Aorta (tissue), 5 donors: ENCODE data around the gene LTBP2. TPM values are rescaled to one million over a fixed set of nuclear protein-coding genes. Genes with fewer than 3 reads are reported as not detected.

ENCODE experiments used
- ATAC-seq: fragments of 200-7000 bp; cut with Tn5 transposase; one replicate; pipeline ENCODE4 v1.9.1; 2022; ENCODE audit warnings: moderate library complexity; ENCODE audit not compliant: low FRiP score
- DNase-seq, 2 donors: peaks; one replicate each; pipeline ENCODE4 v3.0.0-alpha.2; 2020
- H3K27ac ChIP-seq, 2 donors: one replicate each; pipeline ENCODE4 v1.5.1; 2013; ENCODE audit warnings: low read length in 2 of 2, mild to moderate bottlenecking in 2 of 2, moderate library complexity in 2 of 2, control low read depth in 1 of 2, inconsistent platforms in 1 of 2, low read depth in 1 of 2
- H3K27me3 ChIP-seq, 2 donors: one replicate each; pipeline ENCODE4 v1.6.1; 2013; ENCODE audit warnings: control low read depth in 1 of 2, low read length in 1 of 2, mild to moderate bottlenecking in 1 of 2, moderate library complexity in 1 of 2; ENCODE audit not compliant: insufficient read depth in 2 of 2, control insufficient read depth in 1 of 2
- H3K36me3 ChIP-seq, 2 donors: one replicate each; pipeline ENCODE4 v1.6.1; 2013; ENCODE audit warnings: control low read depth in 1 of 2, low read length in 1 of 2, mild to moderate bottlenecking in 1 of 2; ENCODE audit not compliant: insufficient read depth in 2 of 2, control insufficient read depth in 1 of 2
- H3K4me1 ChIP-seq, 2 donors: one replicate each; pipeline ENCODE4 v1.6.1; 2013; ENCODE audit warnings: low read length in 2 of 2, control low read depth in 1 of 2, mild to moderate bottlenecking in 1 of 2, moderate library complexity in 1 of 2; ENCODE audit not compliant: insufficient read depth in 2 of 2, control insufficient read depth in 1 of 2
- H3K4me3 ChIP-seq, 2 donors: one replicate each; pipeline ENCODE4 v1.5.1; 2013; ENCODE audit warnings: low read length in 2 of 2, control low read depth in 1 of 2, mild to moderate bottlenecking in 1 of 2
- H3K9me3 ChIP-seq: one replicate; pipeline ENCODE4 v1.6.1; 2013; ENCODE audit warnings: mild to moderate bottlenecking, low read length; ENCODE audit not compliant: control insufficient read depth
- WGBS, 2 donors: extraction: QIAGEN DNeasy Blood & Tissue Kit; methylation state at CpG; one replicate each; pipeline ENCODE4 v1.1.7; 2013; 5-methylcytosine and 5-hydroxymethylcytosine counted together
- intact Hi-C, 2 donors: fragments of 100-400 bp; cut with DNase I; formaldehyde crosslinking; loops; one replicate each; pipeline versions ENCODE4 v1.14.2 to v1.15.0; 2022
- polyA plus RNA-seq, 2 donors: library from polyadenylated mRNA; stranded (reverse); fragments of 200-250 nt; gene quantifications; one replicate each; pipeline ENCODE4 v1.2.3, GENCODE V29; 2013
- total RNA-seq, 2 donors: library from RNA; stranded (reverse); fragmentation: NEBNext Ultra II Directional; extraction: Animal tissue kit (Norgen Biotek cat#: 25700); gene quantifications; one replicate each; pipeline ENCODE4 v1.2.1, GENCODE V29; 2021
- donor health status: healthy with polysubstance abuse.
- donor health status: Bipolar disorder and iron deficiency.
- donor health status: DM: no; HTN: no; CAD: no.
- donor health status: DM: no; HTN: no; CAD: no.
- donor health status: DM: yes; HTN: yes; CAD: no.

The LTBP2 gene
- total and polyA plus RNA-seq, 4 donors, result 40.4 to 363 (median 228) TPM

DNA sequence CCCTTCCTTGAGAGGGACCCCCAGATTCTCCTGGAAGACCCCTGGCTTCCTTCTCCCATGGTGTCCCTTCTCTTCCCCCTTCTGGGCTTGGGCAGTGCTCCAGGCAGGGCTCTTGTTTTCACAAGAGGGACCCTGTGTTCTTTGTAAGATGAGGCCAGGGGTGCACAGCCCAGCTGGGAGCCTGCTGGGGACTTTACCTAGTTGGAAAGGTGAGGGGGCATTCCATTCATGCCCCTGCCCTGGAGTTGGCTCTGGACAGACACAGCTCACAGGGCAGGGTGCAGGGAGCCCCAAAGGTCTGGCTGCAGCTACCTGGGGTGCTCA lies 87.3 kb downstream of the LTBP2 start:
- DNase-seq (no peak), ATAC-seq (no peak)
- H3K4me1 ChIP-seq, result no peaks in the 10 kb centered on the region
- no peaks in the 10 kb centered on the region for H3K9me3 ChIP-seq
- peak overlapping the region in 1 of 2 donors; percentile 54 for H3K27ac ChIP-seq
- H3K36me3 ChIP-seq, result no peaks in the 10 kb centered on the region
- H3K4me3 ChIP-seq, result no peak overlapping the region
- intact Hi-C loops, result no loop called here
- H3K27me3 ChIP-seq, result no peaks in the 10 kb centered on the region

DNA sequence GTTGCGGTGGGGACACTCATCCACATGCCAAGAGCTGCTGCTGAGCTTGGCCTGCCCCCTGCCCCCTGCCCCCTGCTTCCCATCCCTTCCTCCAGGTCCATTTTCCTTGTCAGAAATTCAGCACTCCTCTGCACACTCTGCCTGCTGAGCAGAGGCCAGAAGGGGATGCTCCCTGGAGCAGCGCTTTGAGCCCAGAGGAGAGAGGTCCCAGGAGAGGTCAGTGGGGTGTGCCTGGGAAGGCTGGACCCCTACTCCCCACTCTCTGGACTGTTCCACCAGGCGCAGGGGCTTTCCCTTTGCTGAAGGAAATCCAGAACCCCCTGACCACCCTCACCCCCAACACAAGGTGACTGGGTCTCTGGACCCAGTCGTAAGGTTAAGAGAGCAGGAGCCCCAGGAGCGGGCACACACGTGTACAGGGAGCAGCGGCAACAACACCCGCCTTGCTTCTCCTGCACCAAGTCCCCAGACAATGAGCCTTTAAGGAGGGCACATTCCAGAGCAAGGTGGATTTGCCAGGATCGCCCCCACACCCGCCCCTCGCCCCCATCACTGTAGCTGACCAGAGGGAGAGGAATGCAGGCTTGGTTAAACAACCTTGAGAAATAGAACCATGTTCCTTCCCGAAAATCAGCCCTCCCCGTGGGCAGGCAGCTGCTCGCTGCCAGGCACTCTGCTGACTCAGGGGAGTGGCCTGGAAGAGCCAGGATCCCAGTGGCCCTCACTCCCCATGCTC lies 87.8 kb downstream of the LTBP2 start:
- intact Hi-C loops, result no loop called here
- 52 to 54% methylated on average over 14 of the region's 14 CpGs for WGBS, 2 donors
- Histone ChIP-seq H3K4me1 (no peaks in the 10 kb centered on the region), H3K27ac (peak overlapping the region in 1 of 2 donors; percentile 54), H3K4me3 (no peak overlapping the region), H3K9me3 (no peaks in the 10 kb centered on the region), H3K36me3 (no peaks in the 10 kb centered on the region), H3K27me3 (no peaks in the 10 kb centered on the region)
- DNase-seq, result peak in 1 of 2 donors; percentile 67
- ATAC-seq, result no peak

DNA sequence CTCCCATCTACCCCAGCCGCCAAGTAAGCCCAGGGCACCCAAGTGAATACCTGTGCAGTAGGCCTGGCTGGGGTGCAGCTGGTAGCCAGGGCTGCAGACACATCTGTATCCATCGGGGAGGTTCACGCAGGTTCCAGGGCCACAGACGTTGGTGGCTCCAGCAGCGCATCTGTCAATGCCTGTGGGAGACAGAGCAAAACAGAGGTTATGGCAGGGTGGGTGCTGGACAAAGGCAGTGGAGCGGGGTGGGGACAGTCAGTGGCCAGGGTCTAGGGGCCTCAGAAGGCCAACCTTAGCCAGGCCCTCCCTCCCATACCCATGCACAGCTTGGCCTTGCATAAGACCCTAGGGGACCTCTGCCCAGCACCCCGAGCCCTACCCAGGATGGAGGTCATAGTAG lies 89.3 kb downstream of the LTBP2 start:
- ATAC-seq, result no peak
- intact Hi-C loops, result no loop called here
- H3K4me3 ChIP-seq, result no peak overlapping the region
- H3K27me3 ChIP-seq, result no peaks in the 10 kb centered on the region
- 86 to 87% methylated on average over 7 of the region's 7 CpGs for WGBS, 2 donors
- no peaks in the 10 kb centered on the region for H3K9me3 ChIP-seq
- no peak overlapping the region for H3K27ac ChIP-seq
- H3K4me1 ChIP-seq, result no peaks in the 10 kb centered on the region
- DNase-seq, result no peak
- no peaks in the 10 kb centered on the region for H3K36me3 ChIP-seq

DNA sequence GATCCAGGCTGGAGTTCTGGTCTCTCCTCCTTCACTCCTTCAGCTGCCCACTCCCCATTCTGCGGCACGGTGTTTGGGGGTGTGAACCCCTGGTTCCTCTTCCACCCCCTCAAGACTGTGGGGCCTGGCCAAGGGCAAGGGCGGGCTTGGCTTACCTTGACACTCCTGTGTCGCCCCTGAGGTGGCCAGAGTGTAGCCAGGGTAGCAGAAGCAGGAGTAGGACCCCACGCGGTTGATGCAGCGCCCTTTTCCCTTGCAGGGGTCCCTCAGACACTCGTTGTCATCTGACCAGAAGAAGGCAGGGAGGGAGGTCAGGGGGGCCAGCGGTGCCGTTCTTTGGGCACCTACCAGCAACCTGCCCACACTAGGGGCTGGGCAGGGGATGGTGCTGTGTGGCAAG lies 90.3 kb downstream of the LTBP2 start:
- intact Hi-C loops, result loop anchor here in 1 of 2 donors (1.0 kb wide), 1 partner anchor 26 kb away; no protein-coding TSS in a partner anchor
- ATAC-seq, result no peak
- H3K27me3 ChIP-seq, result no peaks in the 10 kb centered on the region
- peak in 1 of 2 donors; percentile 51 for DNase-seq
- WGBS, 2 donors, result 83 to 91% methylated on average over 10 of the region's 10 CpGs
- H3K36me3 ChIP-seq, result no peaks in the 10 kb centered on the region
- H3K4me1 ChIP-seq, result no peaks in the 10 kb centered on the region
- H3K27ac ChIP-seq, result no peak overlapping the region
- H3K9me3 ChIP-seq, result no peaks in the 10 kb centered on the region
- H3K4me3 ChIP-seq, result no peak overlapping the region

DNA sequence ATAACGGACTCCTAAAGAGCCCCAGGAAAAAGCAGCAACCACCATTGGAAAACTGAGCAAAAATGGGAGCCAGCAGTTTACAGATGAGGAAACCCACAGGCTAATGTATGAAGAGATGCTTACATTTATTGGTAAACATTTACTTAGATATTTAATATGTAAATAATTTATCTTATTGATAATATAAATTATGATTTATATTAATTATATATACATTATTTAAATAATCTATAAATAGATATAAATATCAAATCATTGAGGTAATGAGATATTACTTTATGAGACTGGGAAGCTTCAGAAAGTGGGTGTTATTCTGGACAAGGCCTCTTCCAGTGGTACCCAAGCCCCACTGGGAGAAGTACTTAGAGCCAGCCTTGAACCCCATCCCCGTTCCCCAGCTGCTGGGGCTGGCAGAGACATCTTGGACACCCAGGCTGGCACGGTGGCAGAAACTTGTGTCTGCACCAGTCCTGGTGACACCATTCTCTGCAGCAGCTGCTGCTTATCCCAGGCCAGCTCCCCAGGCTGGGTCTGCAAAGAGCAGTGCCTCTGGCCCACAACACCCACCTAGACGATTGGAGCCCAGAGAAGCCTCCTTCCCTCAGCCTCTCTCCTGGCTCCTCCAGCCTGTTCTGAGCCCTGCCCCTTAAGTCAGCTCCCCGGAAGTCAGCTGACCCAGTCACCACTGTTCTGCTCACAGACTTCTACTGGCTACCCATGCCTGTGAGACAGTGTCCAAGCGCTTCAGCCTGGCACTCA lies 92.5 kb downstream of the LTBP2 start:
- Histone ChIP-seq H3K4me1 (no peaks in the 10 kb centered on the region), H3K27ac (peak overlapping the region in 1 of 2 donors; percentile 7), H3K9me3 (no peaks in the 10 kb centered on the region), H3K27me3 (no peaks in the 10 kb centered on the region), H3K4me3 (no peak overlapping the region), H3K36me3 (peaks cover 0 to 2% of the 10 kb centered on the region in 2 donors)
- peak in 1 of 2 donors; percentile 47 for DNase-seq
- intact Hi-C loops, result no loop called here
- WGBS, 2 donors, result 38 to 50% methylated on average over 6 of the region's 6 CpGs
- no peak for ATAC-seq

DNA sequence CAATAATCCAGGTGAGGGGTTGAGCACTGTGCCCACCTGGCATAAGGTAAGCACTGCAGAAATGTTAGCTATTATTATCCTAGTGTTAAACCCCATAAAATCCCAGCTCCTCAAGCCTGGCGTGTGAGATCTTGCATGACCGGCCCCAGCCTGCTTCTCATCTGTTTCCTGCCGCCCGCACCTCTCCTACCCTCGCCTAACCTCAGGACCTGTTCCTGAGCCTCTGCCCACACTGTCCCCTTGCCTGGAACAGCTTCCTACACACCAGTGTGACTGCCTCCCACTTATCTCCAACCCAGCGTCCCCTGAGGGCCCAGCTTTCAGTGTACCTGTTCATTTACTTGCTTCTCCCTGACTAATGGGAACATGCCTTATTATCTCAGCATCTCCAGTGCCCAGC lies 93.8 kb downstream of the LTBP2 start:
- WGBS, 2 donors, result 89 to 91% methylated on average over 6 of the region's 6 CpGs
- H3K4me1 ChIP-seq, result no peaks in the 10 kb centered on the region
- ATAC-seq (no peak), DNase-seq (peak in 1 of 2 donors; percentile 51)
- H3K27ac ChIP-seq, result peak overlapping the region in 1 of 2 donors; percentile 9
- no peaks in the 10 kb centered on the region for H3K27me3 ChIP-seq
- no peaks in the 10 kb centered on the region for H3K9me3 ChIP-seq
- H3K4me3 ChIP-seq, result no peak overlapping the region
- peaks cover 0 to 2% of the 10 kb centered on the region in 2 donors for H3K36me3 ChIP-seq
- intact Hi-C loops, result no loop called here

DNA sequence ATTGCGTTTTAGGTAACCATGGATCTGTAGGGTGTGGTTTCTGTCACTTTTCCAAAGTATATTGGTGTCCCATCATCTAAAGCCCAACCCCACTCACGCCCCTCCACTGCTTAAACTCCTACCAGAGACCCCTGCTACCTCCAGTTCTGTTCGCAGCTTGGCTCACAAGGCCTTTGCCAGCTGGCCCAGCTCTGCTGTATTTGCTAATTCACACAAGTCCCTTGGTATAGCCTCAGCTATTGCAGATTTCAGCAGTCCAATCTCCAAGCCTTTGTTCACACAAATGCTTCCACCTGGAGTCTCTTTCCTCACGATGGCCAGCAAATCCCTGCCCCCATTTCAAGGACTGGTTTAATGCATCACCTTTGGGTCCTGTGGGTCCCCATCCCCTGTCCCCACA lies 94.3 kb downstream of the LTBP2 start:
- DNase-seq, result peak in 1 of 2 donors; percentile 43
- Histone ChIP-seq H3K36me3 (peaks cover 0 to 2% of the 10 kb centered on the region in 2 donors), H3K27ac (no peak overlapping the region), H3K4me3 (no peak overlapping the region), H3K27me3 (no peaks in the 10 kb centered on the region), H3K9me3 (no peaks in the 10 kb centered on the region), H3K4me1 (no peaks in the 10 kb centered on the region)
- intact Hi-C loops, result no loop called here
- WGBS, 2 donors, result 76 to 78% methylated on average over 4 of the region's 4 CpGs
- ATAC-seq, result no peak

DNA sequence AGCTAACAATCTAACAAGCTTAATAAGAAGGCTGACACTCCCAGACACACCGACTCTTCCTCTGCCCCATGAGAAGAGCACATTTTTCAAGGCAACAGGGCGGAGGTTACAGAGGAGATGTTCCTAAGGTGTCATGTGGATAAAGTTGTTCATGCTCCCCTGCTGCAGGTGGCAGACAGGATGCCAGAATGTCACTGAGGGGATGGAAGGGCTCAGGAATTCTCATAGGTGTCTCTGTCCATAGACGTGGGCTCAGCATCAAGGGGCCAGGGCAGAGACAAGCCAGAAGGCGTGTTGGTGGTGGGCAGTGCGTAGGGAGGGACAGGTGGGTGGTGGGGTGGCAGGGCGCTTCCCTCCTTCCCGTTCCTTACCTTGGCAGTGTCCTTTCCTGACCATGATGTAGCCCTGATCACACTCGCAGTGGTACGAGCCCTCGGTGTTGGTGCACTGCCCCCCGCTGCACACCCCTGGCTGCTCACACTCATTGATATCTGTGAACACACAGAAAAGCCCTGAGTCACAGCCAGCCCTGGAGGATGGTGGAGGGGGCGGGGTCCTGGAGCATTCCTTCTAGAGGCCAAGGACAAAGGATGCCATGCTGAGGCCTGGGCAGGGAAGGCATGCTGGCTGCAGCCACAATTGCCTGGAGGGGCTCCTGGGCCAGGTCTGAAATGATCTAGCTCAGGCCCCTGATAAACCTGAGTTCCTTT lies 95.4 kb downstream of the LTBP2 start:
- H3K9me3 ChIP-seq, result no peaks in the 10 kb centered on the region
- DNase-seq (peak; percentile 70 to 76), ATAC-seq (no peak)
- H3K4me3 ChIP-seq, result no peak overlapping the region
- peaks cover 0 to 5% of the 10 kb centered on the region in 2 donors for H3K4me1 ChIP-seq
- intact Hi-C loops, result no loop called here
- H3K27ac ChIP-seq, result peak overlapping the region in 1 of 2 donors; percentile 25
- H3K27me3 ChIP-seq, result no peaks in the 10 kb centered on the region
- WGBS, 2 donors, result 67 to 78% methylated on average over 12 of the region's 12 CpGs
- peaks cover 0 to 2% of the 10 kb centered on the region in 2 donors for H3K36me3 ChIP-seq
